GM18868 (cell line): Measurements from ENCODE around the gene ACBD4.

Source experiments
- ATAC-seq: cut with Tn5 transposase; IDR thresholded peaks from one replicate; pipeline ENCODE4 v1.9.1; 2021; ENCODE audit warnings: mild to moderate bottlenecking, moderate library complexity; ENCODE audit not compliant: unreplicated experiment

ACBD4 gene

GRCh38 chr17:45149669-45150664, 14.5 kb downstream of the ACBD4 start:
- no peak for ATAC-seq

GRCh38 chr17:45150911-45151809, 15.7 kb downstream of the ACBD4 start:
- no peak for ATAC-seq

GRCh38 chr17:45155029-45155428, 19.5 kb downstream of the ACBD4 start:
- ATAC-seq = no peak

- ATAC-seq = no peak
Measured at GRCh38 chr17:45155483-45155882, 20.0 kb downstream of the ACBD4 start.

- ATAC-seq = no peak
Measured at GRCh38 chr17:45156242-45156641, 20.8 kb downstream of the ACBD4 start.

GRCh38 chr17:45160447-45161287, 25.2 kb downstream of the ACBD4 start:
- peak; percentile 8 for ATAC-seq

GRCh38 chr17:45161288-45162024, 26.0 kb downstream of the ACBD4 start, which contains the start of gene HEXIM2:
Gene HEXIM2, plus strand, starts transcription at chr17:45161875. Its CDS starts 919 bp downstream, at chr17:45162794.
- ATAC-seq = peak; percentile 91

GRCh38 chr17:45162025-45162687, 26.7 kb downstream of the ACBD4 start:
- ATAC-seq = no peak

- ATAC-seq = no peak
Measured at GRCh38 chr17:45164734-45165269, 29.3 kb downstream of the ACBD4 start.

GRCh38 chr17:45168991-45169752, 33.7 kb downstream of the ACBD4 start:
- no peak for ATAC-seq

GRCh38 chr17:45170280-45170930, 34.9 kb downstream of the ACBD4 start:
- no peak for ATAC-seq

- no peak for ATAC-seq
Measured at GRCh38 chr17:45170931-45171337, 35.4 kb downstream of the ACBD4 start.

- no peak for ATAC-seq
Measured at GRCh38 chr17:45171338-45172231, 36.1 kb downstream of the ACBD4 start.

GRCh38 chr17:45172232-45172540, 36.7 kb downstream of the ACBD4 start:
- no peak for ATAC-seq

- ATAC-seq = no peak
Measured at GRCh38 chr17:45172541-45173286, 37.2 kb downstream of the ACBD4 start.

GRCh38 chr17:45175759-45176115, 40.2 kb downstream of the ACBD4 start:
- ATAC-seq = no peak
